Esophagus muscularis mucosa (tissue), 4 donors: ENCODE results near the gene VIL1.

Experiments
- EP300 ChIP-seq: sonication (generic); formaldehyde crosslinking; IDR thresholded peaks from one replicate; pipeline ENCODE4 v1.6.1; 2017; ENCODE audit warnings: antibody characterized with exemption
- POLR2A ChIP-seq: fragments of 450-650 bp; IDR thresholded peaks from one replicate; pipeline ENCODE4 v1.6.1; 2017; ENCODE audit warnings: antibody characterized with exemption, moderate library complexity, mild to moderate bottlenecking, low read depth
- POLR2AphosphoS5 ChIP-seq, 2 donors: sonication (generic); formaldehyde crosslinking; IDR thresholded peaks; one replicate each; pipeline ENCODE4 v1.6.1; 2017; ENCODE audit warnings: antibody characterized with exemption in 2 of 2
- TF ChIP-seq, protein P1 (sequence below), 3 experiments: fragments of 200-600 bp in 2 of 3; fragments of 450-650 bp in 1 of 3; sonication (generic) in 2 of 3; IDR thresholded peaks; one replicate each; pipeline ENCODE4 v1.5.1; 2017 to 2019; ENCODE audit warnings: antibody characterized with exemption in 3 of 3, mild to moderate bottlenecking in 2 of 3, moderate library complexity in 1 of 3

DNA sequence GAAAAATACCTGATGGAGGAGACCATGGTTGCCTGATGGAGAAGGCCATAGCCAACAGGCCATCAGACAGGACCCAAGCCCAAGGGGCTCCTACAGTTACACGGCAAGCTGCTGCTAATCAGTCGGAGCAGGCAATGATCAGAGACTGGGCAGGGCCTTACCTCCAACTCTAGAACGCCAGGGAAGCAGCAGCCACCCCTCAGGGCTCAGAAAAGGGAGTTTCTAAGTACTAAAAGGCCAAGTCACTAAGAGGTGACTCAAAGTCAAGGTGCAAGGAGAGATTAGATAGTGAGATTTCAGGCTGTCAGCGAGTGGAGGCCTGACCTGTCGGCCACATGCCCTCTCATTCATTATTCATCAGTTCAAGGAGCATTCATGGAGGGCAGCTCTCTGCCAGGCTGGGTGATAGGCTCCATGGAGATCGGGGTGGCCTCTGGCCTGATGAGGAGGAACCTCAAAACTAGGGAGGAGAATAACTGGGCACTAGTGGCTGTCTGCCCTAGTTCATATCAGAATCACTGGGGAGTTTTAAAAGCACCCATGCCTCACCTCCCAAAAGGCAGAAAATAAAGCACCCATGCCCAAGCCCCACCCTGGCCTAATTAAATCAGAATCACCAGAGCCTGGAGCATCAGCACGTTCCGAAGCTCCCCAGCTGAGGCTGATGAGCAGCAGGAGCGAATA is 3.6 kb downstream of the VIL1 start:
- TF ChIP-seq POLR2AphosphoS5 (IDR thresholded peaks at IDR 0.05) (no peak), EP300 (no peak), POLR2A (no peak)
- TF ChIP-seq, protein P1, sequence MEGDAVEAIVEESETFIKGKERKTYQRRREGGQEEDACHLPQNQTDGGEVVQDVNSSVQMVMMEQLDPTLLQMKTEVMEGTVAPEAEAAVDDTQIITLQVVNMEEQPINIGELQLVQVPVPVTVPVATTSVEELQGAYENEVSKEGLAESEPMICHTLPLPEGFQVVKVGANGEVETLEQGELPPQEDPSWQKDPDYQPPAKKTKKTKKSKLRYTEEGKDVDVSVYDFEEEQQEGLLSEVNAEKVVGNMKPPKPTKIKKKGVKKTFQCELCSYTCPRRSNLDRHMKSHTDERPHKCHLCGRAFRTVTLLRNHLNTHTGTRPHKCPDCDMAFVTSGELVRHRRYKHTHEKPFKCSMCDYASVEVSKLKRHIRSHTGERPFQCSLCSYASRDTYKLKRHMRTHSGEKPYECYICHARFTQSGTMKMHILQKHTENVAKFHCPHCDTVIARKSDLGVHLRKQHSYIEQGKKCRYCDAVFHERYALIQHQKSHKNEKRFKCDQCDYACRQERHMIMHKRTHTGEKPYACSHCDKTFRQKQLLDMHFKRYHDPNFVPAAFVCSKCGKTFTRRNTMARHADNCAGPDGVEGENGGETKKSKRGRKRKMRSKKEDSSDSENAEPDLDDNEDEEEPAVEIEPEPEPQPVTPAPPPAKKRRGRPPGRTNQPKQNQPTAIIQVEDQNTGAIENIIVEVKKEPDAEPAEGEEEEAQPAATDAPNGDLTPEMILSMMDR (IDR thresholded peaks at IDR 0.05): no peak
